ENCODE measurements around the gene BTF3L4. TPM values are rescaled to one million over a fixed set of nuclear protein-coding genes. Genes with fewer than 3 reads are reported as not detected.

BTF3L4 gene
- total and polyA plus RNA-seq, 2 experiments from 2014 or later, result 112 to 154 TPM

DNA sequence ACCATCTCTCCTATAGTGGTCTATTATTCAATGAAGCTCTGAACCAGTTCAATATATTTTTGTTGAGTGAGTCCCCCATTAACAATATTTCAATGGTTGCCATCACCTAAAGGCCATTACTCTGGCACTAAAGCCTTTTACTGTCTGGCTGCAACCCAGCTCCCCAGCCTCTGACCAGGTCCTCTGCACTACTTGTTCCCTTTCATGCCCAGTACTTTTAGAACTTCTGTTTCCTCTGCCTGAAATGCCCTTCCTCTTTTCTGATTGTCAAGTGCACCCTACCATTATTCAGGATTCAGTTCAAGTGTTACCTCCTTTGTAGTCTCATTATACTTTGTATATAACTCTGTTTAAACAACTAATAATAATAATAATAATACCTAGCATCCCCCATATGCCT lies 55.4 kb downstream of the BTF3L4 start (continued):
- no peak for TF ChIP-seq ETS1 (IDR thresholded peaks at IDR 0.05)
- no peak for TF ChIP-seq JUNB (IDR thresholded peaks at IDR 0.05; ENCODE audit: unreplicated experiment)
- no peak for TF ChIP-seq ZNF462 (CRISPR knock-in tag; IDR thresholded peaks at IDR 0.05)
- TF ChIP-seq EZH2phosphoT487 (IDR thresholded peaks at IDR 0.05; ENCODE audit: unreplicated experiment), result no peak
- no peak for TF ChIP-seq NANOG (IDR thresholded peaks at IDR 0.05; ENCODE audit: borderline replicate concordance)
- TF ChIP-seq POLR2AphosphoS5 (IDR thresholded peaks at IDR 0.05; ENCODE audit: low read depth), result no peak

GRCh38 chr1:52112489-52112888 lies 56.4 kb downstream of the BTF3L4 start:
- Mint-ChIP-seq H3K27me3 (ENCODE audit: insufficient read depth, low read depth, poor library complexity) (no peaks in the 10 kb centered on the region), H3K9me3 (no peaks in the 10 kb centered on the region), H3K27ac (no peak overlapping the region), H3K4me3 (no peak overlapping the region), H3K36me3 (ENCODE audit: low read depth) (no peaks in the 10 kb centered on the region), H3K4me1 (no peaks in the 10 kb centered on the region)
- H3K4me2 ChIP-seq, result no peak overlapping the region
- ATAC-seq, result no peak
- no peaks in the 10 kb centered on the region for H3K4me1 ChIP-seq (ENCODE audit: insufficient read depth)
- no peaks in the 10 kb centered on the region for H3K36me3 ChIP-seq (ENCODE audit: insufficient read depth)
- H3K9me2 ChIP-seq (ENCODE audit: insufficient read depth), result no peaks in the 10 kb centered on the region
- H3K27me3 ChIP-seq (ENCODE audit: insufficient read depth), result no peaks in the 10 kb centered on the region
- H2AFZ ChIP-seq, result no peak overlapping the region
- H3F3A ChIP-seq (replicated peaks; ENCODE audit: low read depth), result no peaks in the 10 kb centered on the region
- no peaks in the 10 kb centered on the region for H4K20me1 ChIP-seq (replicated peaks; ENCODE audit: insufficient read depth)
- H3K79me2 ChIP-seq (replicated peaks; ENCODE audit: insufficient read depth), result no peaks in the 10 kb centered on the region
- H3K27ac ChIP-seq (ENCODE audit: low read depth), result no peak overlapping the region
- no peak overlapping the region for H3K4me3 ChIP-seq
- DNase-seq (ENCODE audit: low spot score), result no peak
- TF ChIP-seq ZNF331 (CRISPR knock-in tag; IDR thresholded peaks at IDR 0.05; ENCODE audit: low read depth) (no peak), ZNF462 (CRISPR knock-in tag; IDR thresholded peaks at IDR 0.05) (no peak), EZH2 (IDR thresholded peaks at IDR 0.05; ENCODE audit: low read depth, unreplicated experiment) (no peak), JUNB (IDR thresholded peaks at IDR 0.05; ENCODE audit: unreplicated experiment) (no peak)
